ENCODE measurements around the gene MED14. TPM values are rescaled to one million over a fixed set of nuclear protein-coding genes. Genes with fewer than 3 reads are reported as not detected.

The MED14 gene
- total RNA-seq = 7.5 and 9.9 TPM in 2 replicates

DNA sequence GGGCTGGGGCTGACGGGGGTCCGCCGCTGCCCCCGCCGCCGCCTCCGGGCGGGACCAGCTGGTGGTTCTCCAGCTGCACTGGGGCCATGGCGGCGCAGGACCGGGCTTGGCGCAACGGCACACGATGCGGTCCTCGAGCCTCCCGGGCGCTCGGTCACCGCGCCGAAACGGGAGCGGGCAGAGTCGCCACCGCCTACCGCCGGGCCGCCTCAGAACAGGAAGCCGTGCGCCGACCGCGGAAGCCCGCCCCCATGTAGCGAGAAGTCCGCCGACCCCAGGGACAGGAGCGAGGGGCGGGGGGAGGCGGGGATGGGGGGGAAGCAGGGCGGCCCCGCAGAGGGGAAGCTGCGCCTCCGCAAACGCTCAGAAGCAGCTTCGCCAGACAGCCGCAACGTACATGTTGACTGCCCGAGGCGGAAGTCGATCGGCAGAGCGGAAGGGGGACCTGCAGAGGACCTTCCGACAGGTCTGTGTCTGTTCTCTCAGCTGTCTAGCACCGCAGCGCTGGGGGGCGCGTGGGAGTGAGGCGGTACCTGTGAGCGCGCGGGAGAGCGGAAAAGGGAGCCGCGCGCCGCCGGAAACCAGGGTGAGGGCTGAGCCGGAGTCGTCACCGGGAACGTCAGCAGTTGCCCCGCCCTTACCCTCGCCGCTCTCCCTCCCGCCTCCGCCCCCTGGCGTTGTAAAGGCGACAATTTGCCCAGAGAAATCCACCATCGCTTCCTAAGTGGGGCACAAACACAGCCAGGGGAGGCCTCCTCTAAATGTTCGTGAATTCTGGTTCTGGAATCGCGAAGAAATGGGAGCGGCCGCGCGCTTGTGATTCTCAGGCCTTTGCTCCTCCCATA, at the start of gene MED14:
Gene MED14, minus strand, starts transcription at position 218 of the 845 bp plus-strand sequence. Its CDS starts 130 bp downstream, at position 88.

GRCh38 chrX:40647307-40648197, 87.8 kb downstream of the MED14 start, which contains the start of gene CXorf38:
Gene CXorf38, minus strand, starts transcription at chrX:40647561. Its CDS starts 41 bp downstream, at chrX:40647520.

GRCh38 chrX:40623139-40623536, 112.2 kb downstream of the MED14 start, which contains the start of gene MPC1L:
Gene MPC1L, plus strand, starts transcription at chrX:40623428. Its CDS starts 138 bp downstream, at chrX:40623566.

Other genes with a start within 250 kb of the MED14 start
- gene ATP6AP2, start 154.6 kb downstream of the MED14 start, total RNA-seq = 147 and 196 TPM in 2 replicates
- not detected in 2 replicates for gene MPC1L, start 112.1 kb downstream of the MED14 start, total RNA-seq
- gene CXorf38, start 88.0 kb downstream of the MED14 start, total RNA-seq = 4.3 and 5.8 TPM in 2 replicates

All from smooth muscle cell of bladder (primary cell).